Astrocyte (in vitro differentiated cells and primary cell): ENCODE measurements around the gene ANXA1.

Experiments used
- CTCF ChIP-seq: IDR thresholded peaks from 2 replicates; pipeline ENCODE4 v1.5.1; 2011; ENCODE audit warnings: low read depth, mild to moderate bottlenecking, inconsistent platforms, low read length, moderate library complexity; ENCODE audit not compliant: insufficient read depth
- EZH2 ChIP-seq: IDR thresholded peaks from 2 replicates; pipeline ENCODE4 v1.6.1; 2012; ENCODE audit warnings: mild to moderate bottlenecking, low read length, inconsistent platforms; ENCODE audit not compliant: insufficient read depth

- no peak for TF ChIP-seq CTCF
- TF ChIP-seq EZH2: no peak
Measured at GRCh38 chr9:73133921-73134407, 17.7 kb upstream of the ANXA1 start.
